Mucosa of gallbladder (tissue), 1 donor: ENCODE measurements around the gene LIG1. TPM values are rescaled to one million over a fixed set of nuclear protein-coding genes. Genes with fewer than 3 reads are reported as not detected.

ENCODE experiments used
- DNase-seq: peaks from one replicate; pipeline ENCODE4 v3.0.0-alpha.2; 2020; ENCODE audit warnings: low spot score
- total RNA-seq: library from RNA; stranded (reverse); gene quantifications from one replicate; pipeline ENCODE4 v1.2.1, GENCODE V29; 2021
- donor health status: DM: no; HTN: no; CAD: no.

The LIG1 gene
- total RNA-seq, 1 donor from 2014 or later = 22.6 TPM

GRCh38 chr19:48182434-48182833 is 12.3 kb upstream of the LIG1 start:
- DNase-seq = no peak

- no peak for DNase-seq
These were observed 11.4 kb upstream of the LIG1 start for GRCh38 chr19:48181505-48181904.

DNA sequence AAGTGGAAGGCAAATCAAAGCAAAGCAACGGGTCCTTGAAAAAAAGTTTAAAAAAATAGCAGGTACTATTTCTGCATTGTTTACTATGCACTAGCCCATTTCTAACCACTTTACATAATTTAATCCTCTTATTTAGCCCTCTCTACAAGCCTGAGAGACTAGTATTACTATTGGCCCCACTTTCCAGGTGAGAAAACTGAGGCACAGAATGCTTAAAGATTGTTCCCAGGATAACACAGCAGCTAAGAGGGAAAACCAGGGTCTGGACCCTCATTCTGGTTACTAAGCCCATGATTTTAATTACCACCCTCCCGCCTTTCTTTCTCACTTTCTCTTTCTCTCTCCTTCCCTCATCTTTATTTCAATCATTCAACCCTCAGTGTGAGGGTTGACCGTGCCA is 6.1 kb upstream of the LIG1 start:
- no peak for DNase-seq

GRCh38 chr19:48175578-48175977 is 5.4 kb upstream of the LIG1 start:
- no peak for DNase-seq

DNA sequence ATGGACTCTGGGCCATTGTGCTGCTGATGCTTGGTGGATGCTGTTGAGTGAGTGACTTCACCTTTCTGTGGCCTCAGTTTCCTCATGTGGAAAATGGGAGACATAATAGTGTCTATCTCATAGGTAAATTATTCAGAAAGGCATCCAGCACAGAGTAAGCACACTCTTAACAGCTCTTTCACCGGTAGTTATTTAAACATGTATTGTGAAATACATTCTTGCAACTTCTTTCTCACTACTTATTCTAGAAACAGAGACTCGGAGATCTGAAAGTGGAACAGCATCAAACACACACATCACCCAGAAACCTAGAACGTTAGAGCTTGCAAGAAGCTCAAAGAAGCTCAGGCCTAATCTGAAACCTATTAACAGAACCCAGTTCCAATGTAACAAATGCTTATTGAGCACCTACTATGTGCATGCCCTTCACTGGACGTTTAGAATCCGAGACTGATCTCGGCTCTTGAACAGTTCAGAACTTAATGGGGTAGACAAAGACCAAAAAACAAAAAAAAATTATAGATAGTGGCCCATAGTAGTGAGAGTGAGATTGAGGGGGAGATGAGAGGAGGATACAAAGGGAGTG is 4.4 kb upstream of the LIG1 start:
- no peak for DNase-seq

- no peak for DNase-seq
These were observed 1.6 kb upstream of the LIG1 start for GRCh38 chr19:48171710-48172109.

GRCh38 chr19:48170817-48171347 is 738 bp upstream of the LIG1 start:
- DNase-seq = no peak

DNA sequence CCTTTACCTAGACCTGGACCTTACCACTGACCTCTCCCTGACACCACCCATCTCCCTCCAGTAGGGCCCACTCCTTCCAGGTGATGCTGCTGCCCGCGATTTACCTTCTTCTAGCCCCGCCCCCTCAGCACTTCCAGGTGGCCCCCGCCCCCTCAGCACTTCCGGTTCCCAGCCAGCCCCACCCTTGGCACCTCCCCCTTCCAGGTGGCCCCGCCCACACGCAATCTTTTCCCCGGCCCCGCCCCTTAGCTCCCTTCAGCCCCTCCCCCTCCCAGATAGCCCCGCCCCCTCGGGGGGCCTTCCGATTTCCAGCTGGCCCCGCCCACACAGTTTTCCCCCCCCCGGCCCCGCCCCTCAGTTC is 586 bp downstream of the LIG1 start:
- peak; percentile 80 for DNase-seq

- DNase-seq = no peak
These were observed 1.5 kb downstream of the LIG1 start for GRCh38 chr19:48168689-48169088.

DNA sequence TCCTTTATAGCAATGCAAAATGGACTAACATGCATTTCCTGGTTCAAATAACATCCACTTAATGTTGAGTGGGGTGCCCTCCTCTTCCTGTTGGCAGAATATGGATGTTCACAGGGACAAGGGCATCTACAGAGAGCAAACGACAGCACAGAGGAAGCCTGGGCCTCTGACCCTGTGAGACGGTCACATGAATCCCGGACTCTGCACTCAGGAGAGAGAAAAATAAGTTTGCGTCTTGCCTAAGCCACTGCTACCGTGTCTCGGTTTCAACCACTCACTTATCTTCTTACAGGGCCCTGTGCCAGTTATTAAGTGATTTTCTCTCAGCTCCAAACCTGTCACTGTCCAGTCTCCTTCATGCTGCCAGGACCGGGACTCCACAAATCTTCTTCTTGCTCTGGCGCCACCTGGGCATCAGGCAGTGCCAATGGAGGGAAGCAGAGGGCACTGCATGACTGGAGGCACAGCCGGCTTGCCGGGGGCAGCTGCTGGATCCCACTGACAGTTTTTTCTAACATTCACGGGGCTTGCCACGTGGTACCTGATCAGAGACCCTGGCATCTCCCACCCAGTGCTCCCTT is 11.8 kb downstream of the LIG1 start:
- no peak for DNase-seq

GRCh38 chr19:48154003-48154402 is 16.1 kb downstream of the LIG1 start:
- DNase-seq = no peak

- DNase-seq = peak; percentile 56
These were observed 17.6 kb downstream of the LIG1 start for GRCh38 chr19:48152551-48152950.

DNA sequence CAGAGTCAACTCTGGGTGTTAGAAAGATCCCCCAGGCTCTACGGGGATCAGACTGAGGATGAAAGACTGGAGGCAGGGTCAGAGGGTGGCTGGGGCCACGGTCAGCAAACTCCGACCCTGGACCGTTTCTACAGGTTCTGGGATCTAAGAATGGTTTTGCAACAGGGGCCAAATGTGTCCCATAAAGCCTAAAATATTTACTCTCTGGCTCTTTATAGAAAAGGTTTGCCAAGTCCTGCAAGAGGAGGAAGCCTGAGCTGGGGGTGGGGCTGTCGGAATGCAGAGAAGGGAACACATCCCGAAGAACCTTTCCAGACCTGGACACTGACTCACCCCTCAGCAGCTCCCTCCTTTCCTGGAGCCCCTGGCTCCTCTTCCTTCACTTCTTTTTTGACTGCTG is 20.7 kb downstream of the LIG1 start:
- no peak for DNase-seq

DNA sequence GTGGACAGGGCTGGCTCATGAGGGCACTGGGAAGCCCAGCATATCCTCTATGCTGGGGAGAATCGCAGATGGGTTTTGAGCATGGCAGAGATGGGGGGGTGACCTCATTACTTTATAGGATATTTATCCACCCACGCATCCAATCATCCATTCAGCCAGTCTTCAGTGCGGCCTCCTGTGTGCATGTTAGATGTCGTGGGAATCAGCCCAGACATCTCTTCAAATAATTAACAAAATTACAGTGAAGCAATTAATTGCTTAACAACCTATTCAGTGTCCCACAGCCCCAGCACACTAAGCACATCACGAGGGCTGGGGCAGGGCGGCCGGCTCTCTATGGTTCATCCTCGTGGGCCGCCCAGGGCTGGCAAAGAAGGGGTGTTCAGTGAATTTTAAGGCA is 21.6 kb downstream of the LIG1 start:
- DNase-seq = no peak

DNA sequence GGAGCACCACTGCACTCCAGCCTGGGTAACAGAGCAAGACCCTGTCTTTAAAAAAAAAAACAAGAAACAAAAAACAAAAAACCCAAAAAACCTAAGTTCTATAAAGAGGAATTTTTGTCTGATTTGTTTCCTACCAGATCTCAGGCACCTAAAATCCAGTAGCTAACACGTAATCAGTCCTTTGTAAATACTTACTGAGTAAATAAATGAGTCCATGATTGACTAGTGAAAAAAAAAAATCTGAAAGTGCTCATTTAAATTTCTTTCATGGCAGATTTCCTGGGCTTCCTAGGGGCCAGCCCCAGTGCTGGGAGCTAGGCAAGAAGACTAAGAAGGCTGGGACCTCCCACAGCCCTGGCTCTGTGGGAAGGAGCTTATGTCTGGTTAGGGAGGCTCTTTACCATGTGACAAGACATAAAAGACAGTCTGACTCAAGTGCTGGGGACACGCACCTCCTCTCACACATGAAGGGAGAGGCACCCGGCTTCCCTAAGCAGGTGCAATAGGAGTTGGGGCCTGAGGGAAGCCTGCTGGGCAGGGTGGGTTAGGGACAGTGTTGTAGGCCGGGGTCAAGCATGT is 22.5 kb downstream of the LIG1 start:
- DNase-seq = no peak

- no peak for DNase-seq
These were observed 31.1 kb downstream of the LIG1 start for GRCh38 chr19:48139053-48139452.

DNA sequence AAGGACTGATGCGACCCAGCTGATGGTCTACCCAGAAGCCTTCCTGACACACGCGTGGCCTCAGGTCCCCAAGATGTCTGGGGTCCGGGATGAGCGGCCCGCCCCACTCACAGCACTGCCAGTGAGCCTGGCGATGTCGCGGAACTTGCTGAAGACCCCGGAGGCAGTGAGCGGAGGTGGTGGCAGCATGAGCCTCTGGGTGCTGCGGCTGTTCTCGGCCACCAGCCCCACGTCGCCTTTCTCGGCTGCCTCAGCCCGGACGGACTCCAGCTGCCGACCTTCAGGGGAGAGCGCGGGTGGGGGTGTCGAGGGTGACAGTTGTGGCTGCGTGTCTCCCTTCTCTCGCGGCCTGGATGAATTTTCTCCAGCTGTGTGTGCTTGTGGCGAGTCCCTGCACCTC is 32.7 kb downstream of the LIG1 start:
- no peak for DNase-seq

GRCh38 chr19:48136547-48136946 is 33.6 kb downstream of the LIG1 start:
- no peak for DNase-seq

DNA sequence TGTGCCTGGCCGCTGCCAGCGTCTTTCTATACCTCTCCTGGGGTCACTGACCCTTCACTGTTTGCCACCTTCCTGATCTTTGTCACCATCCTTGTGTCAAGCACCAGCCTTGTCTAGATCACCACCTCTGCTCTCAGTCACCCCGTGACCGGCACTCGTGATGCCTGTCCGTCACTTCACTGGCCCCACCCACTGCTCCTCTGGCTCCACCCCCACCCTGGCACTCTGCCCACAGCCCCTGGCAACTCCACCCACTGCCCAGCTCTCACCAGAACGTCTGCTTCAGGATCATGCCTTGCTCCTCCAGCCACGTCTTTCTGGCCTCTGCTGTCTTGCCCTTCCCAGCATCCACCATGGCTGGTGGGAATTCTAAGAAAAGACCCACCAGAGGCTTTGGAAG is 34.7 kb downstream of the LIG1 start:
- no peak for DNase-seq

GRCh38 chr19:48133094-48133493 is 37.0 kb downstream of the LIG1 start:
- DNase-seq = no peak

- no peak for DNase-seq
These were observed 42.6 kb downstream of the LIG1 start for GRCh38 chr19:48127561-48127960.

GRCh38 chr19:48123907-48124651 is 46.1 kb downstream of the LIG1 start:
- DNase-seq = peak; percentile 24

DNA sequence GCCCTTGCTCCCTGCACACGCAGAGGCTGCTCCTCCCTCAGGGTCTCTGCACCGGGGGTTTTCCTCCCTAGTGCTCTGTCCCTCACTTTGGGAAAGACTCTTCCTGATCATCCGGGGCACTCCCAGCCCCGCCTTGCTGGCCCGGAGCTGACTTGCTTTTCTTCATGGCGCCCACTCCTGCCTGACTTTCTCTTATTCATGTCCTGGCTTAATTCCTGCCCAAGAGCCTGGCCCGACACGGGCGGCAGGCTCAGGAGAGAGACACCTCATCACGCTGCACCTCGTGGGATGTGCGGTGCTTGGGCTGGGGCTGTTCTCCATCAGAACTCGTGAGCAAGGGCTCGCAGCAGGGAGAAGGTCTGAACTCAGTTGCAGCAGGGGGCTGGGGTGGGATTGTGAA is 47.7 kb downstream of the LIG1 start:
- DNase-seq = no peak
